IPS-20b (cell line): ENCODE results near the gene GPR137.
"Not testable (repeated sequence)": the region's sequence is repeated elsewhere in the genome, so short reads cannot be mapped to it uniquely, and the experiment has no call there.

Source experiments
- H3K27ac ChIP-seq: one replicate; pipeline ENCODE4 v1.5.1; 2013; ENCODE audit warnings: low read length
- H3K27me3 ChIP-seq: 2 replicates; pipeline ENCODE4 v1.6.1; 2013; ENCODE audit warnings: mild to moderate bottlenecking, low read length, inconsistent platforms; ENCODE audit not compliant: insufficient read depth
- H3K36me3 ChIP-seq: 2 replicates; pipeline ENCODE4 v1.6.1; 2013; ENCODE audit warnings: low read depth, mild to moderate bottlenecking, inconsistent platforms, low read length, moderate library complexity; ENCODE audit not compliant: insufficient read depth
- H3K4me1 ChIP-seq: 2 replicates; pipeline ENCODE4 v1.6.1; 2013; ENCODE audit warnings: mild to moderate bottlenecking, control low read depth, inconsistent platforms, low read length, moderate library complexity; ENCODE audit not compliant: insufficient read depth
- H3K4me3 ChIP-seq: 2 replicates; pipeline ENCODE4 v1.5.1; 2013; ENCODE audit warnings: mild to moderate bottlenecking, low read length, inconsistent platforms
- H3K9ac ChIP-seq: 2 replicates; pipeline ENCODE4 v1.6.1; 2013; ENCODE audit warnings: low read depth, mild to moderate bottlenecking, inconsistent platforms, low read length, moderate library complexity
- H3K9me3 ChIP-seq: 2 replicates; pipeline ENCODE4 v1.6.1; 2013; ENCODE audit warnings: mild to moderate bottlenecking, low read depth, low read length, inconsistent platforms; ENCODE audit not compliant: insufficient read depth

The GPR137 gene

GRCh38 chr11:64244107-64244506, 41.5 kb upstream of the GPR137 start:
- H3K4me3 ChIP-seq: no peak overlapping the region
- H3K27me3 ChIP-seq: no peaks in the 10 kb centered on the region
- peaks cover 21% of the 10 kb centered on the region; the same call in 1 of the 2 replicates for H3K36me3 ChIP-seq
- H3K27ac ChIP-seq: no peak overlapping the region
- peaks cover 20% of the 10 kb centered on the region for H3K4me1 ChIP-seq
- H3K9ac ChIP-seq: no peak overlapping the region
- H3K9me3 ChIP-seq: no peaks in the 10 kb centered on the region

- Histone ChIP-seq H3K27me3 (no peaks in the 10 kb centered on the region), H3K4me3 (peak overlapping the region; percentile 95; the same call in 1 of the 2 replicates), H3K4me1 (peaks cover 25% of the 10 kb centered on the region), H3K36me3 (peaks cover 21% of the 10 kb centered on the region; the same call in 1 of the 2 replicates), H3K27ac (no peak overlapping the region), H3K9me3 (no peaks in the 10 kb centered on the region), H3K9ac (peak overlapping the region; percentile 95; the same call in 1 of the 2 replicates)
Measured at GRCh38 chr11:64244966-64245365, 40.7 kb upstream of the GPR137 start.

GRCh38 chr11:64245401-64245796, 40.2 kb upstream of the GPR137 start:
- Histone ChIP-seq H3K36me3 (peaks cover 21% of the 10 kb centered on the region; the same call in 1 of the 2 replicates), H3K27ac (peak overlapping the region; percentile 88), H3K4me3 (peak overlapping the region; percentile 95), H3K4me1 (peaks cover 25% of the 10 kb centered on the region), H3K27me3 (no peaks in the 10 kb centered on the region), H3K9ac (peak overlapping the region; percentile 95; the same call in 1 of the 2 replicates), H3K9me3 (no peaks in the 10 kb centered on the region)

GRCh38 chr11:64245797-64246620, 39.6 kb upstream of the GPR137 start:
- peaks cover 21% of the 10 kb centered on the region; the same call in 1 of the 2 replicates for H3K36me3 ChIP-seq
- H3K27ac ChIP-seq: peak overlapping the region; percentile 88
- H3K4me1 ChIP-seq: peaks cover 28% of the 10 kb centered on the region
- H3K9ac ChIP-seq: peak overlapping the region; percentile 95
- H3K9me3 ChIP-seq: no peaks in the 10 kb centered on the region
- H3K27me3 ChIP-seq: no peaks in the 10 kb centered on the region
- H3K4me3 ChIP-seq: peak overlapping the region; percentile 95

- H3K9me3 ChIP-seq, H3K27ac ChIP-seq, H3K27me3 ChIP-seq: not testable (repeated sequence)
- Histone ChIP-seq H3K36me3 (peaks cover 21% of the 10 kb centered on the region; the same call in 1 of the 2 replicates), H3K4me3 (peak overlapping the region; percentile 95; the same call in 1 of the 2 replicates), H3K9ac (peak overlapping the region; percentile 95; the same call in 1 of the 2 replicates), H3K4me1 (peaks cover 28% of the 10 kb centered on the region)
Measured at GRCh38 chr11:64246621-64246870, 39.1 kb upstream of the GPR137 start.

- Histone ChIP-seq H3K27ac (peak within 1 kb of the TSS; percentile 93), H3K4me1 (peaks cover 28% of the 10 kb centered on the region), H3K9ac (peak within 1 kb of the TSS; percentile 95), H3K4me3 (peak within 1 kb of the TSS; percentile 95), H3K36me3 (peaks cover 21% of the 10 kb centered on the region; the same call in 1 of the 2 replicates), H3K9me3 (no peaks in the 10 kb centered on the region), H3K27me3 (no peaks in the 10 kb centered on the region)
Measured at GRCh38 chr11:64246871-64247728, 38.5 kb upstream of the GPR137 start, which contains the start of gene PPP1R14B. PPP1R14B (minus strand) TSS chr11:64246943; CDS start chr11:64246673, 270 bp downstream.

GRCh38 chr11:64247729-64248531, 37.7 kb upstream of the GPR137 start:
- peak overlapping the region; percentile 95 for H3K27ac ChIP-seq
- peaks cover 28% of the 10 kb centered on the region for H3K4me1 ChIP-seq
- H3K9me3 ChIP-seq: no peaks in the 10 kb centered on the region
- H3K36me3 ChIP-seq: peaks cover 21% of the 10 kb centered on the region; the same call in 1 of the 2 replicates
- H3K27me3 ChIP-seq: no peaks in the 10 kb centered on the region
- H3K4me3 ChIP-seq: peak overlapping the region; percentile 94
- peak overlapping the region; percentile 80; the same call in 1 of the 2 replicates for H3K9ac ChIP-seq

- H3K9me3 ChIP-seq: no peaks in the 10 kb centered on the region
- peaks cover 15% of the 10 kb centered on the region; the same call in 1 of the 2 replicates for H3K36me3 ChIP-seq
- peaks cover 28% of the 10 kb centered on the region for H3K4me1 ChIP-seq
- H3K4me3 ChIP-seq: peak overlapping the region; percentile 94; the same call in 1 of the 2 replicates
- H3K9ac ChIP-seq: peak overlapping the region; percentile 80; the same call in 1 of the 2 replicates
- no peaks in the 10 kb centered on the region for H3K27me3 ChIP-seq
- peak overlapping the region; percentile 95 for H3K27ac ChIP-seq
Measured at GRCh38 chr11:64248578-64248977, 37.1 kb upstream of the GPR137 start.

GRCh38 chr11:64249038-64249437, 36.6 kb upstream of the GPR137 start:
- Histone ChIP-seq H3K9me3 (no peaks in the 10 kb centered on the region), H3K27ac (peak overlapping the region; percentile 95), H3K4me3 (peak overlapping the region; percentile 62; the same call in 1 of the 2 replicates), H3K27me3 (no peaks in the 10 kb centered on the region), H3K36me3 (peaks cover 10% of the 10 kb centered on the region; the same call in 1 of the 2 replicates), H3K4me1 (peaks cover 28% of the 10 kb centered on the region), H3K9ac (peak overlapping the region; percentile 80; the same call in 1 of the 2 replicates)

- Histone ChIP-seq H3K27ac (peak overlapping the region; percentile 95), H3K9me3 (no peaks in the 10 kb centered on the region), H3K27me3 (no peaks in the 10 kb centered on the region), H3K4me1 (peaks cover 28% of the 10 kb centered on the region), H3K36me3 (peaks cover 9% of the 10 kb centered on the region), H3K4me3 (peak overlapping the region; percentile 62; the same call in 1 of the 2 replicates), H3K9ac (peak overlapping the region; percentile 80; the same call in 1 of the 2 replicates)
Measured at GRCh38 chr11:64249563-64250414, 35.9 kb upstream of the GPR137 start.
